ENCODE measurements around the gene PRKCZ.

The PRKCZ gene

DNA sequence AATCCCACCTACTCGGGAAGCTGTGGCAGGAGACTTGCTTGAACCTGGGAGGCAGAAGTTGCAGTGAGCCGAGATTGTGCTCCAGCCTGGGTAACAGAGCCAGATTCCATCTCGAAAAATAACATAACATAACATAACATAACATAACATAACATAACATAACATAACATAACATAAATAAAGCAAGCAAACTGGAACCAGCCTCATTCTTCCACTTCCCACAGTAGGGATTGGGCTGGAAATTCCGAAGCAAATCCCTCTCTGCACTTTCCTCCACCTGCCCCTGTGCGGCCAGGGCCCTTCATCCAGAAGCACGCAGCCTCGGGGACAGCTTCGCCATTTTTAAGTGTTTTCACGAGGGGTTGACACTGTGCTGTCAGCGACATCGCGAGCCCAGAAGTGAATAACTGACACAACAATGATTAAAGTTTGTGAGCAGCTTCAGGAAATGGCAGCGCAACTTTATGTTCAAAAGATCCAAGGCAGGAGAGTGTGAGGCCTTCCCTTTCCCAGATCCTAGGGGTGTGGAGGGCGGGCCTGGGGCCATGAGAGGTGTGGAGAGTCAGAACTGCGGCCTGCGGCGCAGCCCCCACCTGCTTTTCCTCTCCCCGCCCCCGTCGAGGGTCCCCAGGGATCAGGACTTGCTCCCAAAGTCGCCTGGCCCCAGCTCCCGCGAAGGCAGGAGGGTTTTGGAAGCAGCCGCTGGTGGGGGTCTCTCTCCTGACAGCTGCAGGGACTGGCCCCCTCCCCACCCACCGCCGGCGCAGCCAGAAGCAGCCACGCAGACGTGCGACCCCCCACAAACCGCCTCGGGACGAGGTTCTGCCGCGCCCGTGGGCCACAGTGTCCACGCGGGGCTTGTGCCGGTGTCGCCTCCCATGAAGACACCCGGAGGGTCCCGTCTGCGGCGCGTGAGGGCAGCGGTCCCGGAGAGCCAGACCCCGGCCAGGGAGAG lies 31.7 kb upstream of the PRKCZ start:
- Histone ChIP-seq H3K79me2 (ENCODE audit: control insufficient read depth, insufficient read depth, low read length) (no peaks in the 10 kb centered on the region), H3K9ac (ENCODE audit: low read length) (peak overlapping the region; percentile 34), H3K56ac (ENCODE audit: low read length) (peak overlapping the region; percentile 37), H3K18ac (ENCODE audit: low read length) (no peak overlapping the region), H4K5ac (ENCODE audit: low read length) (no peak overlapping the region), H3K79me1 (ENCODE audit: low read length) (no peaks in the 10 kb centered on the region), H2BK120ac (ENCODE audit: low read depth, low read length) (no peak overlapping the region), H3K23ac (ENCODE audit: low read length) (no peak overlapping the region), H2AK5ac (ENCODE audit: low read length) (no peak overlapping the region), H3K4ac (ENCODE audit: low read depth, low read length) (no peak overlapping the region), H3K4me2 (ENCODE audit: low read length) (peak overlapping the region; percentile 14), H3K36me3 (ENCODE audit: control insufficient read depth, insufficient read depth, low read length) (no peaks in the 10 kb centered on the region), H2BK15ac (replicated peaks; ENCODE audit: low read depth) (no peak overlapping the region), H3K4me3 (ENCODE audit: low read length) (no peak overlapping the region), H2BK5ac (ENCODE audit: low read length) (no peak overlapping the region), H3K4me1 (ENCODE audit: control insufficient read depth, low read depth, low read length) (no peaks in the 10 kb centered on the region), H4K8ac (ENCODE audit: low read depth, low read length) (no peak overlapping the region), H3K27ac (ENCODE audit: low read depth, low read length) (no peak overlapping the region), H3K27me3 (ENCODE audit: insufficient read depth, low read length, poor library complexity) (peaks cover 5% of the 10 kb centered on the region)
- peak; percentile 22 for DNase-seq
- no CpG with 5 or more reads among the region's 48 CpGs for WGBS (ENCODE audit: extremely low coverage, insufficient coverage, low lambda C conversion rate)

- Histone ChIP-seq H2BK5ac (ENCODE audit: low read length) (no peak within 1 kb of the TSS), H3K9ac (ENCODE audit: low read length) (peak within 1 kb of the TSS; percentile 34), H3K18ac (ENCODE audit: low read length) (no peak within 1 kb of the TSS), H3K4me2 (ENCODE audit: low read length) (peak within 1 kb of the TSS; percentile 14), H3K4ac (ENCODE audit: low read depth, low read length) (no peak within 1 kb of the TSS), H4K8ac (ENCODE audit: low read depth, low read length) (no peak within 1 kb of the TSS), H4K5ac (ENCODE audit: low read length) (no peak within 1 kb of the TSS), H3K36me3 (ENCODE audit: control insufficient read depth, insufficient read depth, low read length) (no peaks in the 10 kb centered on the region), H3K27me3 (ENCODE audit: insufficient read depth, low read length, poor library complexity) (peaks cover 5% of the 10 kb centered on the region), H3K56ac (ENCODE audit: low read length) (peak within 1 kb of the TSS; percentile 37), H2AK5ac (ENCODE audit: low read length) (no peak within 1 kb of the TSS), H3K4me1 (ENCODE audit: control insufficient read depth, low read depth, low read length) (no peaks in the 10 kb centered on the region), H3K23ac (ENCODE audit: low read length) (no peak within 1 kb of the TSS), H2BK15ac (replicated peaks; ENCODE audit: low read depth) (no peak within 1 kb of the TSS), H3K79me1 (ENCODE audit: low read length) (no peaks in the 10 kb centered on the region), H3K27ac (ENCODE audit: low read depth, low read length) (no peak within 1 kb of the TSS), H2BK120ac (ENCODE audit: low read depth, low read length) (no peak within 1 kb of the TSS), H3K79me2 (ENCODE audit: control insufficient read depth, insufficient read depth, low read length) (no peaks in the 10 kb centered on the region), H3K4me3 (ENCODE audit: low read length) (no peak within 1 kb of the TSS)
- peak; percentile 36 for DNase-seq
- WGBS (ENCODE audit: extremely low coverage, insufficient coverage, low lambda C conversion rate): no CpG with 5 or more reads among the region's 60 CpGs
Observed at GRCh38 chr1:2019172-2019543, 31.1 kb upstream of the PRKCZ start, which contains the start of gene GABRD. GABRD (plus strand) TSS chr1:2019345; CDS start chr1:2019424, 79 bp downstream.

- Histone ChIP-seq H3K4me2 (ENCODE audit: low read length) (no peak overlapping the region), H2BK15ac (replicated peaks; ENCODE audit: low read depth) (no peak overlapping the region), H4K8ac (ENCODE audit: low read depth, low read length) (no peak overlapping the region), H3K4me1 (ENCODE audit: control insufficient read depth, low read depth, low read length) (no peaks in the 10 kb centered on the region), H3K4me3 (ENCODE audit: low read length) (no peak overlapping the region), H2BK120ac (ENCODE audit: low read depth, low read length) (no peak overlapping the region), H3K9ac (ENCODE audit: low read length) (no peak overlapping the region), H2AK5ac (ENCODE audit: low read length) (no peak overlapping the region), H3K23ac (ENCODE audit: low read length) (no peak overlapping the region), H3K79me2 (ENCODE audit: control insufficient read depth, insufficient read depth, low read length) (no peaks in the 10 kb centered on the region), H3K56ac (ENCODE audit: low read length) (no peak overlapping the region), H3K36me3 (ENCODE audit: control insufficient read depth, insufficient read depth, low read length) (no peaks in the 10 kb centered on the region), H3K27me3 (ENCODE audit: insufficient read depth, low read length, poor library complexity) (peaks cover 5% of the 10 kb centered on the region), H3K18ac (ENCODE audit: low read length) (no peak overlapping the region), H3K27ac (ENCODE audit: low read depth, low read length) (no peak overlapping the region), H3K79me1 (ENCODE audit: low read length) (no peaks in the 10 kb centered on the region), H2BK5ac (ENCODE audit: low read length) (no peak overlapping the region), H4K5ac (ENCODE audit: low read length) (no peak overlapping the region), H3K4ac (ENCODE audit: low read depth, low read length) (no peak overlapping the region)
- DNase-seq: peak; percentile 23
- WGBS (ENCODE audit: extremely low coverage, insufficient coverage, low lambda C conversion rate): no CpG with 5 or more reads among the region's 61 CpGs
Observed at GRCh38 chr1:2019571-2020309, 30.5 kb upstream of the PRKCZ start.

DNA sequence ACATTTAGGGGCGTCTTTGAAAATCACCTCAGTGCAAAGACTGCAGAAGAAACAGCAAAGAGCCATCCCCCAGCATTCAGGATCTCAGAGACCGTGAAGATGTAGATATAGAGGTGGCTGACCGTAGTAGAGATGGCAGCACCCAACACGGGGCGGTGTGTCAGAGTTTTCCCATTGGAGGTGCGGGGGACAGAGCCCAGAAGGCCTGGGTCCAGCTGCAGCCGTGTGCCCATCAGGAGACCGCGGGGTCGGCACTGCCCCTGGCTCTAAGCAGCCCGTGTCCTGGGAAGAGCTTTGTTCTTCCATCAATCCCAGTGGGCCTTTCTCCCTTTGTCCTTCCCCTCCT lies 29.9 kb upstream of the PRKCZ start:
- no peak overlapping the region for H3K27ac ChIP-seq (ENCODE audit: low read depth, low read length)
- WGBS (ENCODE audit: extremely low coverage, insufficient coverage, low lambda C conversion rate): no CpG with 5 or more reads among the region's 11 CpGs
- peaks cover 5% of the 10 kb centered on the region for H3K27me3 ChIP-seq (ENCODE audit: insufficient read depth, low read length, poor library complexity)
- H3K4me2 ChIP-seq (ENCODE audit: low read length): no peak overlapping the region
- H2BK15ac ChIP-seq (replicated peaks; ENCODE audit: low read depth): no peak overlapping the region
- no peak overlapping the region for H3K4me3 ChIP-seq (ENCODE audit: low read length)
- H3K79me1 ChIP-seq (ENCODE audit: low read length): no peaks in the 10 kb centered on the region
- no peak overlapping the region for H3K18ac ChIP-seq (ENCODE audit: low read length)
- H3K56ac ChIP-seq (ENCODE audit: low read length): no peak overlapping the region
- H4K8ac ChIP-seq (ENCODE audit: low read depth, low read length): no peak overlapping the region
- H3K4me1 ChIP-seq (ENCODE audit: control insufficient read depth, low read depth, low read length): no peaks in the 10 kb centered on the region
- no peak overlapping the region for H2BK120ac ChIP-seq (ENCODE audit: low read depth, low read length)
- no peak overlapping the region for H4K5ac ChIP-seq (ENCODE audit: low read length)
- H2BK5ac ChIP-seq (ENCODE audit: low read length): no peak overlapping the region
- no peaks in the 10 kb centered on the region for H3K79me2 ChIP-seq (ENCODE audit: control insufficient read depth, insufficient read depth, low read length)
- no peak overlapping the region for H3K4ac ChIP-seq (ENCODE audit: low read depth, low read length)
- no peak overlapping the region for H2AK5ac ChIP-seq (ENCODE audit: low read length)
- no peak overlapping the region for H3K9ac ChIP-seq (ENCODE audit: low read length)
- H3K36me3 ChIP-seq (ENCODE audit: control insufficient read depth, insufficient read depth, low read length): no peaks in the 10 kb centered on the region
- no peak overlapping the region for H3K23ac ChIP-seq (ENCODE audit: low read length)
- no peak for DNase-seq

DNA sequence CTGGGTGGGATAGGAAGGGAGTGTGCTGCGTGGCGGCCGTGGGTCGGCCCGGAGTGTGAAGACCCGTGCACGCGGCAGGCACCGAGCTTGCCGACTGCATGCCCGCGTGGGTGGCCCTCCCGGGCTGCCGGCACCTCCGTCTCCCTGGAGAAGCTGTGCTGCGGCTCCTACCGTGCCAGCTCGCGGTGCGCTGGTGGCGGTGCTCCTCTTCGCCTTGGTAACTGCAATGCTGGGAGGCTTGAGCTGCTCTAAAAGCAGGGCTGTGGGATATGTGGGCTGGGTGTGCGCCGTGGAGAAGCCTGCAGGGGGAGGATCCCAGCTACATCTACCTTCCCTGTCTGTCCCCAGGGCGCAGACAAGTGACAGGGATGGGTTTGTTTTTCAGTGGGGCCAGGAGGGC lies 28.7 kb upstream of the PRKCZ start:
- no peak overlapping the region for H4K5ac ChIP-seq (ENCODE audit: low read length)
- H3K79me1 ChIP-seq (ENCODE audit: low read length): no peaks in the 10 kb centered on the region
- no peak overlapping the region for H2BK15ac ChIP-seq (replicated peaks; ENCODE audit: low read depth)
- no peak overlapping the region for H3K4ac ChIP-seq (ENCODE audit: low read depth, low read length)
- WGBS (ENCODE audit: extremely low coverage, insufficient coverage, low lambda C conversion rate): no CpG with 5 or more reads among the region's 25 CpGs
- no peak overlapping the region for H3K18ac ChIP-seq (ENCODE audit: low read length)
- no peak overlapping the region for H3K4me3 ChIP-seq (ENCODE audit: low read length)
- no peak overlapping the region for H3K23ac ChIP-seq (ENCODE audit: low read length)
- no peak overlapping the region for H2AK5ac ChIP-seq (ENCODE audit: low read length)
- no peak overlapping the region for H2BK120ac ChIP-seq (ENCODE audit: low read depth, low read length)
- no peak overlapping the region for H3K56ac ChIP-seq (ENCODE audit: low read length)
- no peak for DNase-seq
- H3K4me1 ChIP-seq (ENCODE audit: control insufficient read depth, low read depth, low read length): no peaks in the 10 kb centered on the region
- no peak overlapping the region for H2BK5ac ChIP-seq (ENCODE audit: low read length)
- H4K8ac ChIP-seq (ENCODE audit: low read depth, low read length): no peak overlapping the region
- H3K9ac ChIP-seq (ENCODE audit: low read length): no peak overlapping the region
- peaks cover 5% of the 10 kb centered on the region for H3K27me3 ChIP-seq (ENCODE audit: insufficient read depth, low read length, poor library complexity)
- H3K36me3 ChIP-seq (ENCODE audit: control insufficient read depth, insufficient read depth, low read length): no peaks in the 10 kb centered on the region
- H3K4me2 ChIP-seq (ENCODE audit: low read length): no peak overlapping the region
- H3K79me2 ChIP-seq (ENCODE audit: control insufficient read depth, insufficient read depth, low read length): no peaks in the 10 kb centered on the region
- no peak overlapping the region for H3K27ac ChIP-seq (ENCODE audit: low read depth, low read length)
